H54 (cell line): ENCODE measurements around the gene FGD5.

ENCODE experiments used
- DNase-seq: peaks from one replicate; pipeline ENCODE4 v3.0.0; 2011; ENCODE audit warnings: low spot score, mixed read lengths; ENCODE audit not compliant: insufficient read length
- FAIRE-seq: peaks from 3 replicates; lab custom pipeline; 2011; peaks lifted over from hg19 to GRCh38; lab: Jason Lieb, UNC
- POLR2A ChIP-seq: IDR thresholded peaks from 2 replicates; pipeline ENCODE4 v1.6.1; 2011; ENCODE audit warnings: low read depth, mild to moderate bottlenecking, low read length

FGD5 gene

GRCh38 chr3:14923476-14923875 lies 104.7 kb downstream of the FGD5 start:
- DNase-seq, result no peak
- TF ChIP-seq POLR2A, result no peak
- no peak for FAIRE-seq

GRCh38 chr3:14925729-14926591 lies 107.2 kb downstream of the FGD5 start:
- FAIRE-seq, result peak; percentile 20
- TF ChIP-seq POLR2A, result no peak
- DNase-seq, result peak; percentile 36

- TF ChIP-seq POLR2A, result no peak
- DNase-seq (no peak), FAIRE-seq (no peak)
These were observed 107.8 kb downstream of the FGD5 start for GRCh38 chr3:14926592-14926991.

- no peak for DNase-seq
- FAIRE-seq, result no peak
- no peak for TF ChIP-seq POLR2A
These were observed 108.5 kb downstream of the FGD5 start for GRCh38 chr3:14927308-14927707.

GRCh38 chr3:14929310-14930074 lies 110.7 kb downstream of the FGD5 start:
- FAIRE-seq (no peak), DNase-seq (no peak)
- TF ChIP-seq POLR2A, result no peak

- no peak for FAIRE-seq
- no peak for DNase-seq
- no peak for TF ChIP-seq POLR2A
These were observed 115.2 kb downstream of the FGD5 start for GRCh38 chr3:14933820-14934425.

- no peak for FAIRE-seq
- TF ChIP-seq POLR2A, result no peak
- no peak for DNase-seq
These were observed 117.0 kb downstream of the FGD5 start for GRCh38 chr3:14935592-14936345.

- no peak for DNase-seq
- no peak for FAIRE-seq
- no peak for TF ChIP-seq POLR2A
These were observed 120.2 kb downstream of the FGD5 start for GRCh38 chr3:14938954-14939353.

- no peak for DNase-seq
- no peak for FAIRE-seq
- no peak for TF ChIP-seq POLR2A
These were observed 123.1 kb downstream of the FGD5 start for GRCh38 chr3:14941871-14942270.

GRCh38 chr3:14943042-14943441 lies 124.3 kb downstream of the FGD5 start:
- DNase-seq (no peak), FAIRE-seq (no peak)
- no peak for TF ChIP-seq POLR2A

- DNase-seq (no peak), FAIRE-seq (no peak)
- TF ChIP-seq POLR2A, result no peak
These were observed 127.5 kb downstream of the FGD5 start for GRCh38 chr3:14946236-14946635.

GRCh38 chr3:14946739-14947099 lies 128.0 kb downstream of the FGD5 start:
- peak; percentile 15 for FAIRE-seq
- TF ChIP-seq POLR2A, result no peak
- DNase-seq, result no peak

- DNase-seq (peak; percentile 79), FAIRE-seq (no peak)
- TF ChIP-seq POLR2A, result peak; percentile 66
These were observed 128.5 kb downstream of the FGD5 start, which contains the start of gene NR2C2 for GRCh38 chr3:14947100-14947885. Gene NR2C2 (plus strand): TSS chr3:14947583. CDS start chr3:15003915, 56,332 bp downstream.
